KMS-11 (cell line): ENCODE data around the gene RMI2.

ENCODE experiments used
- H2AFZ ChIP-seq: fragments of 200-600 bp; sonication (generic); 2 replicates; pipeline ENCODE4 v1.6.1; 2016; ENCODE audit warnings: antibody characterized with exemption, mixed run types, low read depth
- H3K27ac ChIP-seq: fragments of 200-600 bp; sonication (generic); 2 replicates; pipeline ENCODE4 v1.6.1; 2016; ENCODE audit warnings: mild to moderate bottlenecking, mixed run types
- H3K27me3 ChIP-seq: fragments of 200-600 bp; sonication (generic); 2 replicates; pipeline ENCODE4 v1.6.1; 2017; ENCODE audit warnings: mild to moderate bottlenecking, low read depth, mixed run types, moderate library complexity; ENCODE audit not compliant: insufficient read depth
- H3K36me3 ChIP-seq: fragments of 200-600 bp; sonication (generic); 2 replicates; pipeline ENCODE4 v1.6.1; 2017; ENCODE audit warnings: mild to moderate bottlenecking, mixed run types; ENCODE audit not compliant: insufficient read depth
- H3K4me1 ChIP-seq: fragments of 200-600 bp; sonication (generic); 2 replicates; pipeline ENCODE4 v1.6.1; 2016; ENCODE audit warnings: mild to moderate bottlenecking, low read depth, mixed run types; ENCODE audit not compliant: poor library complexity, severe bottlenecking
- H3K4me2 ChIP-seq: fragments of 200-600 bp; sonication (generic); 2 replicates; pipeline ENCODE4 v1.7.0; 2016; ENCODE audit warnings: mild to moderate bottlenecking, mixed run types
- H3K4me3 ChIP-seq: fragments of 200-600 bp; sonication (generic); IDR thresholded peaks from 2 replicates; pipeline ENCODE4 v1.6.1; 2017; ENCODE audit warnings: low read depth, low read length, mixed read lengths; ENCODE audit not compliant: insufficient read depth
- H3K79me2 ChIP-seq: fragments of 200-600 bp; sonication (generic); 2 replicates; pipeline ENCODE4 v1.6.1; 2016; ENCODE audit warnings: low read depth, mixed run types; ENCODE audit not compliant: insufficient read depth
- H3K9ac ChIP-seq: fragments of 200-600 bp; sonication (generic); 2 replicates; pipeline ENCODE4 v1.6.1; 2016; ENCODE audit warnings: mild to moderate bottlenecking, mixed run types
- H4K20me1 ChIP-seq: fragments of 200-600 bp; sonication (generic); 2 replicates; pipeline ENCODE4 v1.6.1; 2016; ENCODE audit warnings: mild to moderate bottlenecking, mixed run types; ENCODE audit not compliant: insufficient read depth
- CTCF ChIP-seq: fragments of 200-600 bp; sonication (generic); conservative IDR thresholded peaks from 2 replicates; pipeline ENCODE4 v1.6.1; 2017; ENCODE audit warnings: low read depth, mild to moderate bottlenecking, antibody characterized with exemption, low read length, moderate library complexity, mixed read lengths

The RMI2 gene

GRCh38 chr16:11348737-11349598, 3.7 kb downstream of the RMI2 start:
- no peak overlapping the region for H3K4me2 ChIP-seq
- no peaks in the 10 kb centered on the region; the same call in 1 of the 2 replicates for H4K20me1 ChIP-seq
- peaks cover 6% of the 10 kb centered on the region; the same call in 1 of the 2 replicates for H3K79me2 ChIP-seq
- no peak for TF ChIP-seq CTCF
- no peak overlapping the region for H3K4me3 ChIP-seq
- no peak overlapping the region for H3K9ac ChIP-seq
- H3K36me3 ChIP-seq, result no peaks in the 10 kb centered on the region
- no peak overlapping the region for H2AFZ ChIP-seq
- H3K27me3 ChIP-seq, result no peaks in the 10 kb centered on the region
- no peak overlapping the region for H3K27ac ChIP-seq
- H3K4me1 ChIP-seq, result peaks cover 32% of the 10 kb centered on the region

- Histone ChIP-seq H3K27me3 (no peaks in the 10 kb centered on the region), H3K4me3 (no peak overlapping the region), H3K4me1 (peaks cover 34% of the 10 kb centered on the region), H3K9ac (no peak overlapping the region), H3K27ac (no peak overlapping the region), H4K20me1 (peaks cover under 1% of the 10 kb centered on the region), H3K4me2 (no peak overlapping the region), H3K36me3 (no peaks in the 10 kb centered on the region), H3K79me2 (peaks cover 6% of the 10 kb centered on the region; the same call in 1 of the 2 replicates), H2AFZ (no peak overlapping the region)
- TF ChIP-seq CTCF, result no peak
These were observed 4.5 kb downstream of the RMI2 start for GRCh38 chr16:11349599-11350276.

GRCh38 chr16:11350519-11350918, 5.3 kb downstream of the RMI2 start:
- Histone ChIP-seq H3K4me2 (no peak overlapping the region), H3K4me1 (peaks cover 41% of the 10 kb centered on the region), H3K27ac (no peak overlapping the region)

GRCh38 chr16:11350921-11351335, 5.7 kb downstream of the RMI2 start:
- Histone ChIP-seq H4K20me1 (peaks cover 12% of the 10 kb centered on the region), H3K36me3 (no peaks in the 10 kb centered on the region), H3K79me2 (peaks cover 3% of the 10 kb centered on the region; the same call in 1 of the 2 replicates), H3K4me1 (peaks cover 45% of the 10 kb centered on the region), H2AFZ (no peak overlapping the region), H3K4me2 (no peak overlapping the region), H3K27me3 (no peaks in the 10 kb centered on the region), H3K9ac (no peak overlapping the region), H3K27ac (no peak overlapping the region), H3K4me3 (no peak overlapping the region)
- no peak for TF ChIP-seq CTCF

More at GRCh38 chr16:11350519-11350918, 5.3 kb downstream of the RMI2 start:
- Histone ChIP-seq H2AFZ (no peak overlapping the region), H3K9ac (no peak overlapping the region), H3K27me3 (no peaks in the 10 kb centered on the region), H3K79me2 (peaks cover 6% of the 10 kb centered on the region; the same call in 1 of the 2 replicates), H4K20me1 (peaks cover 8% of the 10 kb centered on the region), H3K4me3 (no peak overlapping the region), H3K36me3 (no peaks in the 10 kb centered on the region)
- TF ChIP-seq CTCF, result no peak
